NT2/D1 (cell line): ENCODE results near the gene SLC39A11.

ENCODE experiments used
- YY1 ChIP-seq: IDR thresholded peaks from 2 replicates; pipeline ENCODE4 v1.6.1; 2011; ENCODE audit not compliant: insufficient read length, insufficient read depth
- ZNF274 ChIP-seq: IDR thresholded peaks from 2 replicates; pipeline ENCODE4 v1.6.1; 2011; ENCODE audit warnings: mild to moderate bottlenecking, low read depth, low read length

GRCh38 chr17:72624226-72624625, 468.3 kb downstream of the SLC39A11 start:
- TF ChIP-seq YY1 = no peak
- TF ChIP-seq ZNF274 = no peak
